ENCODE results near the gene MYO7B.

MYO7B gene

DNA sequence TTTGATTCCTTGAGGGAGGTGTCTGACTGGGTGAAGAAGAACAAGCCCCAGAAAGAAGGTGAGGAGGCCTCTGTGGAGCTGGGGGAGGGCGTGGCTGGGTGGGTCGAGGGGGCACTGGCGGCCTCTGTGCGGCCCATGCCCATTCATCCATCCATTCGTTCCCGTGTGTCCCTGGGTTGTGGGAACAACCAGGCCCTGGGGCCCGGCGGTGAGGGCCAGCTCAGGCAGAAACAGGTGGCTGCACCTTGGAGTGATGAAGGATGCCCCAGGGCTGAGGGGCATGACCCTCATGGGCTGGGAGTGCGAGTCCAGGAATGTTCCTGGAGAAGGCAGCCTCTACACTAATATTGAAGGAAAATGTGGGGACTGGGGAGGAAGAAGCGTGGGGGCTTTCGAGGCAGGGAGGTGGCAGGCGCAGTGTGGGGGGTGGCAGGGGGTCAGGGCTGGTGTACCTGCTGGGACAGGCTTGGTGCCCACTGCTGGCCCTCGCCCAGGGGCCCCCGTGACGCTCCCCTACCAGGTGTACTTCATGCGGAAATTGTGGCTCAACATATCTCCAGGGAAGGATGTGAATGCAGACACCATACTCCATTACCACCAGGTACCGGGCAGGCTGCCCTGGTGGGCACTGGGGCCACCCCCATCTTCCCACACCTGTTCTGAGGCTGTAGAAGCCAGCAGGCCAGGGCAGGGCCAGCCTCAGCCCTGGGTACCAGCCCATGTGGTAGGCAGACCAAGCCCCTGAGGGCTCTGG lies 99.3 kb downstream of the MYO7B start:
- in situ Hi-C loops (cut with MboI; ENCODE audit: low sequenced_read_pairs), result no loop called here

DNA sequence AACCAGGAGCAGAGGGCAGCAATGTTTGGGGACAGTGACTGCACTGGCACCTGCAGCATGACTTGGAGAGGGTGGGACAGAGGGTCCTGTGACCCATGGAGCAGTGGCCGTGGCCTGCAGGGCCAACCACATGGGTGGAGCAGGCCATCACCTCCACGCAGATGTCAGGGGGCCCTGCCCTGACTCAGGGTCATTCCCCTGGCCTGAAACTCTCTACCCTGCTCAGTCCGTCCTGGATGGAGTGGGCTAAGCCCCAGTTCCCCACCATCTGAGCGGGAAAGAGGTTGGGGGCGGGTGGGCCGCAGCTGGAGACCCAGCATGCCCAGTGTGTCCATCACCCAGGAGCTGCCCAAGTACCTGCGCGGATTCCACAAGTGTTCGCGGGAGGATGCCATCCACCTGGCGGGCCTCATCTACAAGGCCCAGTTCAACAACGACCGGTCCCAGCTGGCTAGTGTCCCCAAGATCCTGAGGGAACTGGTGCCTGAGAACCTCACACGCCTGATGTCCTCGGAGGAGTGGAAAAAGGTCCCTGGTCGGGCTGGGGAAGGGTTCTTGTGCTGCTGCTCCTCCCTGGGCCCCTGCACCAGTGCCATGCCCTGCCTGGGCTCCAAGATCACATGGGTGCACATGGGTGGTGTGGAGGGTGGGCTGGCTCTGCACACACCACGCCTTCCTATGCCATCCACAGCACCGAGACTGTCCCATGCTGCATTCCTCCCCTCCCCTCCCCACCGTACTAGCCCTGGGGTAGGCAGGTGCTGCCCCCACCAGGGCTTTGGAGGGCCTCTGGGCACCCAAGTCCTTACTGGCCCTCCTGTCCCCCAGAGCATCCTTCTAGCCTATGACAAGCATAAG lies 100.1 kb downstream of the MYO7B start:
- in situ Hi-C loops (cut with MboI; ENCODE audit: low sequenced_read_pairs), result no loop called here

DNA sequence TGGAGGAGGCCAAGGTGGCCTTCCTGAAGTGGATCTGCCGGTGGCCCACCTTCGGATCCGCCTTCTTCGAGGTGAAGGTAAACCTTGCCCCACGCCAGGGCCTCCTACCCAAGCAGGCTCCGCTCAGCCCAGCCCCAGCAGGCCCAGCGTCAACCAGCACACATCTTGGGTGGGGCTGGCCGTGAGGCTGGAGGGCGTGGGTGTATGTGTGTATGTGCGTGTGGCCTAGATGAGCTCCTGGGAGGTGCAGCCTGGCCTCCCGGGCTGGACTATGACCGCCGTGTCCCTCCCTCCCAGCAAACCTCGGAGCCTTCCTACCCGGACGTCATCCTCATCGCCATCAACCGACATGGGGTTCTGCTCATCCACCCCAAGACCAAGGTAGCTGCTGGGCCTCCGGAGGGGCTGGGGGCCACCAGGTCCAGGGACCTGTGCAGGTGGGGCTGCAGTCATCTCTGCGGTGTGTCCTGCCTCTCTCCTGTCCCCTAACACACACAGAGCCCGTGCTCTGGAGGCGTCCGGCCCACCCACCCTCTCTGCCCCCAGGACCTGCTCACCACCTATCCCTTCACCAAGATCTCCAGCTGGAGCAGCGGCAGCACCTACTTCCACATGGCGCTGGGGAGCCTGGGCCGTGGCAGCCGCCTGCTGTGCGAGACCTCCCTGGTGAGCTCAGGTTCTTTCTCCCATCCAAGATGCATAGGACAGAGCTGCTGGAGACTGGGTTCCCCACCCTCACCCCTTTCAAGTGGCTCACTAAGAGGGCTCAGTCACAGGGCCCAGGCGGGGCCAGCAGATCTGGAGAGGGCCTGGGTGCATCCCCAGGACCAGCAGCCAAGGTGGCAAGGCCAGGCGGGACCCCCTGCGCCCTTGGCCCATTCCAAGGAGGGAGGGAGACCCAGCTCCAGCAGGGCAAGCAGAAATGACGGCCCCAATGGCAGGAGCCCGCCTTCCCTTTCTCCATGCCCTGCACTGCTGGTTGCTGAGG lies 101.1 kb downstream of the MYO7B start:
- in situ Hi-C loops (cut with MboI; ENCODE audit: low sequenced_read_pairs), result no loop called here

DNA sequence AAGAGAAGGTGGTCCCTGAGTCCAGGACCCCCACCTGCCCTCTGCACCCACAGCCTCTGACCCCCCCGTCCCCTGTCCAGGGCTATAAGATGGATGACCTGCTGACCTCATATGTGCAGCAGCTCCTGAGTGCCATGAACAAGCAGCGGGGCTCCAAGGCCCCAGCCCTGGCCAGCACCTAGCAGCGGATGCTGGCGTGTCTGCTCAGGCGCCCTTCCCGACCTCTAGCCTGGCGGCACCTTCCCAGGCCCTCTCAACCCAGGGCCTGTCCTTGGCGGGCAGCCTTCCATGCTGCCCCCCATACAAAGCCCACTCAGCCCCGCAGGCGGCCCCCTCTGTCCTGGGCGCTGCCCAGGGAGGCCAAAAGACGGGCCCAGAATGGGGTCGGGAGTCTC lies 101.8 kb downstream of the MYO7B start:
- in situ Hi-C loops (cut with MboI; ENCODE audit: low sequenced_read_pairs), result no loop called here

DNA sequence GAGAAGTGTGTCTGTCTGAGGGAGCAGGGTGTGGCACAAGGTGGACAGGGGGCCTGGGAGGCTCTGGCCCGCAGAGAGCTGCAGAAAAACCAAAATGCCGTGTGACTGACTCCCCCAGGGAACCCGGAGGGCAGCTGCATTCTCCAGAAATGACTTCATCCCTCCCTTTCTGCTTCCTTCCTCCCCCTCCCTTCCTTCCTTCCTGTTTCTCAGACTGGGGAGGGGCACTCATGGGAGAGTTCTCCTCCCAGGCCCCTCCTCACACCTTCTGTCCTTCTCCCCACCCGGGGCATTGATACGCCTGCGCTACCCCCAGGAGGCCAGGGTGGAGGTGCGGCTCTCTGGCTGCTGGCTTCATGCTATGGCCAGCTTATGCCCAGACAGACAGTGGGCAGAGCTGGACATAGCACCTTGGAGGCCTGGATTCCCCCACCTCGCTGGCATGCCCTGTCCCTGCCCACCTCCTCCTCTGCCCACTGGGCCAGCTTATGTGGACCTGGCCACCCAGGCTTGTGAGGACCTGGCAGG lies 102.3 kb downstream of the MYO7B start:
- in situ Hi-C loops (cut with MboI; ENCODE audit: low sequenced_read_pairs), result no loop called here

DNA sequence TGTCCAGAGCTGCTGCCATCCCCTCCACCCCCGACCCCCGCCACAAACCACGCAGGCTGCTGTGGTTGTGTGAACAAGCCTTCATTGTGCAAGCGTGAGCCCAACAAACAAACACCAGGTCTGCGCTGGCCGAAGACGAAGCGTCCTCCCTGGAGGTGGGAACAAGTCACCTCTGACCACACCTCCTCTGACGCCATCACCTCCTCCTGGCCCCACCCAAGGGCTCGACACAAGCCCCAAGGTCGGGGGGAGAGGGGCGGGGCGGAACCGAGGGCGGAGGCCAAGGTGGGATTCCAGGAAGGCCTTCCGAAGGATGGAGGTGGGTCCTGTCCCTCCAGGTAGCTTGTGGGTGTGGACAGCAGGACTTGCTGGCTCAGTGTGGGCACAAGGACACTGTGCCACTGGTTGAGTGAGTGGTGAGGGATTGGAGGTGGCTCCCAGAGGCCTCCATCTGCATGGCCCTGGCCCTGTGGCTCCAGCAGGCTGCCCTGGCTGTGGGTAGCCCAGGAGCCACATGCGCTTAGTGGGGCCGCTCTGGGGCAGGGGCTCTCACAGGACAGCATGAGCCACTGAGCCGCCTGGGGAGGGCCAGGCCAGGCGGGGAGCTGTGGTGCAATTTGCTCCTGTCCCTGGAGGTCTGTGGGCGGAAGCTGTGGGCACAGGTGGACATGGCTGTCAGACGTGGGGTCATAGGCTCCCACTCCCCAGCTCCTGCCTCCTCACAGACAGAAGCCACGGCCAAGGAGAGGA lies 103.1 kb downstream of the MYO7B start:
- in situ Hi-C loops (cut with MboI; ENCODE audit: low sequenced_read_pairs), result no loop called here

DNA sequence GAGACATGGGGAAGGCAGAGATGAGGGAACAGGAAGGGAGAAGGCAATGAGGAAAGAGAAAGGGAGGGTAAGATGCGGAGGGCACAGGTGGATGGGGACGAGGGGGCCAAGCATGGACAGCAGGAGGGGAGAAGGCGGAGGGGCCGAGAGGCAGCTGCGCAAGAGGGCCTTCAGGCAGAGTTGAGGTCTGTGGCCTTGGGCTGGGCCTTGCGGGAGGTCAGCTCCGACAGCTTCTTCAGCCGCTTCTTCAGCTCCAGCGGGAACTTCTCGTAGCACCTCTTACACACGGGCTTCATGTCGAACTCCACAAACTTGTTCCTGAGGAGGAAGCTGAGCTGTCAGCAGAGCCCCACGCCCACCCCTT lies 103.6 kb downstream of the MYO7B start:
- in situ Hi-C loops (cut with MboI; ENCODE audit: low sequenced_read_pairs), result no loop called here

DNA sequence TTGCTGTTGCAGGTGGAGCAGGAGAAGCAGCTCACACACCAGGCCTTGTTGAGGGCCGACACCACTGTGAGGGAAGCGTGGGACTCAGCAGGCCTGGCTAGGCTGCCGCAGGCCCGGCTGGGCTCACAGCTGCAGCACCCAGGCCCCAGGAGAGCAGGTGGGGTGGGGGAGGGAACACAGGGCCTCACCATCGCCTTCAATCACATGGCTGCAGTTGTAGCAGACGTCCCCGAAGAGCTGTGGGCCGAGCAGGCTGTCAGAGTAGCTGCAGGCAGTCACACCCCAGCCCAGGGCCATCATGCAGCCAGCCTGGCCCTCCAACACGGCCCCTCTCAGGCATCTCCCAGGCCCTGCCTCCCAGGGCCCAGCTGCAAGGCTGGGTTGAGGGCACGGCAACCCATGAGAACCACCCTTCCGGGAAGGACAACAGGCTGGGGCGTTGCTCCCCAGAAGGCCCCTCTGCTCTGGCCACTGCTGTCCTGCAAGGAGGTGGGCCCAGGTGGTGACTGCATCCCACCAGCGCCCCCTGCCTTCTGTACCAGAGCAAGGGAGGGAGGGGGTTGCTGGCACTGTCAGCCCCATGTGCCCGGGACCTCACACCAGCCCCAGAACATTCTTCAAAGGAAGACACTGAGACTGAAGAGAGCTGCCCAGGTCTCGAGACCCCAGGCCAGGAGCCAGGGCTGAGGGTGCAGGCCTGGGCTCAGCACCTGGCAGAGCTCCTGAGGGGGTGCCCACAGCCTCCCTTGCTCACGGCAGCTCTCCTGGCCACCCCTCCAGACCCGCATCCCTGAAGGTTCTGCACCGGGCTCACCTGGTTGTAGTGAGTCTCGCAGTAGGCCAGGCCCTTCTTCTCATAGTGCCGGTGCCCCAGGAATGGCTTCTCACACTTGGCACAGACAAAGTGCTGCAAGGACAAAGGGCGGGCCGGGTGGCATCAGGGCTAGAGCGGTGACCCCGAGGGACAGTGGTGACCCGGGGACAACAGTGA lies 104.9 kb downstream of the MYO7B start:
- in situ Hi-C loops (cut with MboI; ENCODE audit: low sequenced_read_pairs), result no loop called here

DNA sequence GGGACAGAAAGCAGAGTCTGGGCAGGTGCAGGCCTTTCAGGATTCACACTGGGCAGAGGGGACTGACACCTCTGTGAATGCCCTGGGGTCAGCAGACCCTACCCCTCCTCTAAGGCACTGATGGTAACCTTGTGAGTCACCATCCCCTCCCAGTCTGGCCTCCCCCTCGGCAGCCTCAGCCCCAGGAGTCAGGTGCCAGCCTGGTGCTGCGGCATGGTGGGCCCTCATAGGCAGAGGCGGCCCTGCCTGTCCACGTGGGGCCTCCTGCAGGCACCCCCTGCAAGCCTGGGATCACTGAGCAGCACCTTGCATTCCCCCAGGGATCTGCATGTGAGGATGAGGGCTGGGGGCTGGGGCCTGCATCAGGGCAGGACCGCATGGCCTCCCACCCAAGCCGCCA lies 105.7 kb downstream of the MYO7B start:
- in situ Hi-C loops (cut with MboI; ENCODE audit: low sequenced_read_pairs), result no loop called here

DNA sequence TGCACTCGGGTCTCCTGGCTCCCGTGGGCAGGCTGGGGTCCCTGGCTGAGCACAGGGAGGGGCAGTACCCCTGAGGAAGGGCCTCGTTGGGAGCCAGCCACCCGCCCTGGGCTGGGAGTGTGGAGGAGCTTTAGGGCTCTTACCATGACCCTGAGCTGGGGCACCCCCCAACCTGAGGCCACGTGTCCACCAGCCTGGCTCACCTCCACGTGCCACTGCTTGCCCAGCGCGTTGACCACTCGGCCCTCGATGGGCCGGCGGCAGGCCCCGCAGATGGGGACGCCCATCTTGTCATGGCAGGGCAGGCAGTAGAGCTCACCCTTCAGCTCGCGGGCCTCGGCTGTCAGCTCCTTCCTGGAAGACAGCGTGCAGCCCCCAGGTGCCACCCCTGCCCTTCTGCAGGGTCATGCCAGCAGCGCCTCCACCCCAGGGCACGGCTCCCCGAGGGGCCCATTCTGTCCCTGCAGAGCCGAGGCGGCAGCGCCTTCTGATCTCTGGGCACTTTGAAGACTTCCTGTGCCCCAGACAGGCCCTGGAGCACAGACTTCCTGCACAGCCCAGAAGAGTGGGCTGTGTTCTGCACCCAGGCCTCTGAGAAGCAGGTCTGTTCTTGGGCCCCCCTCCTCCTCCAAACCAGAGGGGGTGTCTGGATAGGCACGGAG lies 106.5 kb downstream of the MYO7B start:
- in situ Hi-C loops (cut with MboI; ENCODE audit: low sequenced_read_pairs), result no loop called here

DNA sequence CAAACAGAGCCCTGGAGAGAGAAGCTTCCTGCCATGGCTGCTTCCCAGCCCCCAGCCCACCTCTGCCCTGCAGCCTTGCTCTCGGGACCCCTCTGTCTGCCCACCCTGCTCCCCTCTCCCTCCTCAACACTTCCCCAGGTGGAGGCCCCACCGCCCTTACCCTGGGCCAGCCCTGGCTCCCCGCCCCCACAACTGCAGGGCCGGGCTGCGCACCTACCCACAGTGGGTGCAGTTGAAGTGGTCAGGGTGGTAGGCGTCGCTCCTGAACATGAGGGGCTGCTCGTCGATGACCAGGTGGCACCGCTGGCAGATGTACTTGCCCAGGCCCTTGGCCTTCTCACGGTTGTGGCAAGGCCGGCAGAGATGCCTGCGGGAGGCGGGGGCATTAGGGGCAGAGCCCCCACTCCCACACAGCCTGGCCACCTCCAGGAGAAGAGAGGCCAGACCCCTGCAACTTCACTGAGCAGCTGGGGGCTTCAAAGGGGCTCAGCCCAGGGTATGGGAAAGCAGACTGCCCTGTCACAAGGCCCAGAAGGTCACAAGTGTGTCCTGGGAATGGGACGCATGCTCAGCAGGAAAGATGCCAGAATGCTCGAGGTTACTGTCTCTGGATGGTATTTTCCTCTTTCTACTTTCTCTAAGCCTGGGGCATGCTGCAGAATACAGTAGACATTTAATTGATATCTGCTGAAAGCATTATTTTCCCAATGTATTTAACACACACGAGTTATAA lies 107.4 kb downstream of the MYO7B start:
- in situ Hi-C loops (cut with MboI; ENCODE audit: low sequenced_read_pairs), result no loop called here

DNA sequence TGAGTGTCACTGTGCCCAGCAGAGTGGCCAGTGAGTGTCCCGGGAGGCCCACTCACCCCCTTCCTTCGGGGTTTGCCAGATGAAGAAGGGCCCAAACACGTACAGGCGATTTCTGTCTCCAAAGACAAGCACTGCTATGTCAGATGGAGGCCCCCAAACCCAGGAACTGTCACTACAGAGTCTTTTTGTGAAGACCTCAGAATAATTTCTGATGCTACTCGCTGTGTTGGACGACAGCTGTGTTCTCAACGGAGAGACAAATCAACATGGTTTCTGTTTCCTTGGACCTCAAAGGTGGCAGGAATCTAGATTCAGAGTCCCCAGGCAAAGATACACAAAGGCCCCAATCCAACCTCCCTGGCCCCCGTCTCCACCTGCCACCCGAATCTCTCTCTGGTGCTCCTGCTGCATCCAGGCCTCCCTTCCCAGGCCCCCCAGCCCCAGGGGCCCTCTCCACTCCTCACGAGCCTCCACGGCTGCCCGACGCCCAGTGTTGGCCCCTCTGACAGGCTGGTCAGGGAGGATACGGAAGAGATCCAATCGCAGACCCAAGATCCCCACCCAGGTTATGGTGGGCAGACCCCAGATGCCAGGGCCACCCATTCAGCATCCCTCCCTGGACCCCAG lies 108.1 kb downstream of the MYO7B start:
- in situ Hi-C loops (cut with MboI; ENCODE audit: low sequenced_read_pairs), result no loop called here

DNA sequence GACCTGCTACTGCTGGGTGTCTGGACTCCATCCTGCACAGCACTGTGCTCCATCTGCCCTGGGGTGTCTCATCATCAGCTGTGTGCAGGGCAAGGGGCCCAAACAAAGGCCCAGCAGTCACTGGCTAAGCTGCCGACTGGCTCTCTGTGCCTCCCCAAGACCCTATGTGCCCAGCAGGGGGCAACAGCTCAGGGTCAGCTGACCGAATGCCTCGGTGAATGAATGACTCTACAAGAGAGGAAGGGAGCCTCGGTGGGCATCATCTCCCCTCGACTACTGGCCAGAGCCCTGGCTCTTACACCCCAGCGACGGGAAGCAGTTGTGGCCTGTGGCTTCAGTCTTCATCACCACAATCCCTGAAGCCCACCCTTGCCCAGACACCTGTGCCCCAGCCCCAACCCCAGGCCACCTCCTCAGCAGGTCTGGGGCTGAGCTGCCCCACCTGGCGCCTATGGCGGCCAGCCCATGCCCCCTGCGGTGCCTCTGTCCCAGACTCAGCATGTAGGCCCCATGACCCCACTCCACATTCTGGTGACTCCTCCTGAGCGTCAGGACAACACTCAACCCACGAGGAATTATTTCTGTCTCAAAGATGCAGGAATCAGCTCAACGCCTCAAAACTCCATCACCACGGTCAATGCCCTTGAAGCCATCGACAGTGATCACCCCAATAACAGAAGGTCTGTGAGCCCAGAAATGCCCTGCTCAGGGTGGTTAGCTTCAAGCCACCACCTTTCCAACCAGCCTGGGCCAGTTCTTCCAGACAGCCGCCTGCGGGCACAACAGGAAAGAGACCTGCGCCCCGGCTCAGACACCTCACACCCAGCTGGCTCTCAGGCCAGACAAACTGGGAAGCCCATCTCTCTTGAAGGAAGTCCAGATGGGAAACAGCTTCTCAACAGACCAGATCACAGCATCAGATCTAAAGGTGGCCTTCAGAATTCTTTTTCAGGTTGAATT lies 108.9 kb downstream of the MYO7B start:
- in situ Hi-C loops (cut with MboI; ENCODE audit: low sequenced_read_pairs), result no loop called here

DNA sequence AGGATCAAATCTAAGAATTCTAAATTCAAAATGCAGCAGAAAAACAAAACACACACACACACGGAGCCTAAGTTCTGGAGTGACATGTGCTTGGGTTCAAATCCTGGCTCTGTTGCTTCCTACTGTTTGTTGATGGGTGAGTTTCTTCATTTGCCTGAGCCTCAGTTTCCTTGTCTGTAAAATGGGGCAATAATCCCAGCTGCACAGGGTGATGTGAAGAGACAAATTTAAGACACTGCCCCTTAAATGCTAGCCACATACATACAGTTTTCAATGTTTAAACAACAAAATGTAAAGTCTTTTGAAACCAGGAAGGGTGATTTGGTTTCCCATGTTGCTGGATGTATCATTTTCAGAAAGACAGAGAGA lies 109.5 kb downstream of the MYO7B start:
- in situ Hi-C loops (cut with MboI; ENCODE audit: low sequenced_read_pairs), result no loop called here

DNA sequence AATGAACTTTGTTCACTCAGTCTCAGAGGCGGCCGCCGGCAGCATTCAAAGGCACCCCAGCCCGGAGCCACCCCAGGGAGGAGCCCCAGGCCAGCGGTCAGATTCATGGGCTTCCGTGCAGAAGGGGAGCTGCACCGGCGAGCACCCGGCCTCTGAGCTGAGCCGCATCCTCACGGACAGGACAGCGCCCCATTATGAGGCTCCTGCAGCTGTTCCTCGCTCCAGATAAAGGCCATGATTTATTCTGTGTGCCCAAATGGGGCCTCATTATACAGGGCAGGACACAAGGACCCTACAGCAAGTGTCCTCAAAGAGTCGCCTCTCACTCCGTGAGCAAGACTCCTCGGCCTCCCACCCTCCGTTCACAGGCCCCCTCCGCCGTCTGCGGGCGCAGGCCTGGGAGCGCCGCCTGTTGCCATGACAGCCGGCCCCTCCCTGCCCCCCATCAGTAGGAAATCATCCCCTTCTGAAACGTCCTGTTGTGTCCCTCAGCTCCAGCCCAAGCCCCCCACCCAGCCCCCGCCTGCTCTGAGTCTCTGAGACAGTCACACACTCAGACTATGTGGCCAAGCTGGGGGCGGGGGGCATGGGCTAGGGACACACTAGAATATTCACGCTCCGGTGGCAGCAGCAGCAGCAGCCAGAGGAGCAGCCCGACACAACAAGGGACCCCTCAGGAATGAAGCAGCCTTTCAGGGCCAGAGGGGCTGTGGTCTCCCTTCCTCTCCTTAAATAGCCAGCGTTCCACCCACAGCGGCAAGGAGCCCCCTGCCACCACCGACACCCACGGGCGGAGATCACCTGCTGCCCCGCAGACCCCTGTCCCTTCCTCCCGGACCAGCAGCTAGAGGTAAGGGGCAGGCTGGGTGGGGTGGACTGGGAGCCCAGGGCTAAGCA lies 110.2 kb downstream of the MYO7B start, which contains the start of gene GPR17:
GPR17 (plus strand) TSS at position 759 of the 897 bp plus-strand sequence. CDS start 4,583 bp downstream, outside the sequence.
- in situ Hi-C loops (cut with MboI; ENCODE audit: low sequenced_read_pairs), result no loop called here

Measured in HL-60/S4 treated with phorbol 12-myristate 13-acetate at 8.2 ng/mL for 4 days and 3 days (cell line).